Measurements from ENCODE around the gene DIAPH3. TPM values are rescaled to one million over a fixed set of nuclear protein-coding genes. Genes with fewer than 3 reads are reported as not detected.

Gene DIAPH3
- total RNA-seq, 1 experiment from 2014 or later = 33.6 TPM

- DNase-seq (ENCODE audit: low read depth) = no peak
Measured at GRCh38 chr13:59873856-59874255, 289.9 kb downstream of the DIAPH3 start.

GRCh38 chr13:59873309-59873708, 290.4 kb downstream of the DIAPH3 start:
- no peak for DNase-seq (ENCODE audit: low read depth)

GRCh38 chr13:59867867-59868266, 295.9 kb downstream of the DIAPH3 start:
- DNase-seq (ENCODE audit: low read depth) = no peak

GRCh38 chr13:59865398-59865797, 298.3 kb downstream of the DIAPH3 start:
- DNase-seq (ENCODE audit: low read depth) = no peak

- no peak for DNase-seq (ENCODE audit: low read depth)
Measured at GRCh38 chr13:59863621-59864020, 300.1 kb downstream of the DIAPH3 start.

- no peak for DNase-seq (ENCODE audit: low read depth)
Measured at GRCh38 chr13:59861676-59862075, 302.1 kb downstream of the DIAPH3 start.

- DNase-seq (ENCODE audit: low read depth) = no peak
Measured at GRCh38 chr13:59856281-59856810, 307.4 kb downstream of the DIAPH3 start.

GRCh38 chr13:59846845-59847620, 316.7 kb downstream of the DIAPH3 start:
- no peak for DNase-seq (ENCODE audit: low read depth)

GRCh38 chr13:59843040-59843439, 320.7 kb downstream of the DIAPH3 start:
- DNase-seq (ENCODE audit: low read depth) = no peak

GRCh38 chr13:59842507-59842906, 321.2 kb downstream of the DIAPH3 start:
- no peak for DNase-seq (ENCODE audit: low read depth)

GRCh38 chr13:59839186-59839585, 324.5 kb downstream of the DIAPH3 start:
- DNase-seq (ENCODE audit: low read depth) = no peak

GRCh38 chr13:59837101-59837500, 326.6 kb downstream of the DIAPH3 start:
- no peak for DNase-seq (ENCODE audit: low read depth)

GRCh38 chr13:59835569-59835968, 328.2 kb downstream of the DIAPH3 start:
- no peak for DNase-seq (ENCODE audit: low read depth)

- DNase-seq (ENCODE audit: low read depth) = peak; percentile 73
Measured at GRCh38 chr13:59834801-59835200, 328.9 kb downstream of the DIAPH3 start.

- no peak for DNase-seq (ENCODE audit: low read depth)
Measured at GRCh38 chr13:59829690-59830089, 334.0 kb downstream of the DIAPH3 start.

GRCh38 chr13:59823486-59823885, 340.2 kb downstream of the DIAPH3 start:
- peak; percentile 83 for DNase-seq (ENCODE audit: low read depth)

GRCh38 chr13:59809564-59809963, 354.2 kb downstream of the DIAPH3 start:
- no peak for DNase-seq (ENCODE audit: low read depth)

GRCh38 chr13:59806801-59807200, 356.9 kb downstream of the DIAPH3 start:
- DNase-seq (ENCODE audit: low read depth) = no peak

GRCh38 chr13:59801107-59801880, 362.4 kb downstream of the DIAPH3 start:
- no peak for DNase-seq (ENCODE audit: low read depth)

- DNase-seq (ENCODE audit: low read depth) = no peak
Measured at GRCh38 chr13:59793107-59793506, 370.6 kb downstream of the DIAPH3 start.

- peak; percentile 43 for DNase-seq (ENCODE audit: low read depth)
Measured at GRCh38 chr13:59790626-59791025, 373.1 kb downstream of the DIAPH3 start.

- no peak for DNase-seq (ENCODE audit: low read depth)
Measured at GRCh38 chr13:59789558-59789957, 374.2 kb downstream of the DIAPH3 start.

- no peak for DNase-seq (ENCODE audit: low read depth)
Measured at GRCh38 chr13:59787679-59788078, 376.0 kb downstream of the DIAPH3 start.

All from LHCN-M2 (cell line).